Measurements from ENCODE around the gene MAP3K4.

DNA sequence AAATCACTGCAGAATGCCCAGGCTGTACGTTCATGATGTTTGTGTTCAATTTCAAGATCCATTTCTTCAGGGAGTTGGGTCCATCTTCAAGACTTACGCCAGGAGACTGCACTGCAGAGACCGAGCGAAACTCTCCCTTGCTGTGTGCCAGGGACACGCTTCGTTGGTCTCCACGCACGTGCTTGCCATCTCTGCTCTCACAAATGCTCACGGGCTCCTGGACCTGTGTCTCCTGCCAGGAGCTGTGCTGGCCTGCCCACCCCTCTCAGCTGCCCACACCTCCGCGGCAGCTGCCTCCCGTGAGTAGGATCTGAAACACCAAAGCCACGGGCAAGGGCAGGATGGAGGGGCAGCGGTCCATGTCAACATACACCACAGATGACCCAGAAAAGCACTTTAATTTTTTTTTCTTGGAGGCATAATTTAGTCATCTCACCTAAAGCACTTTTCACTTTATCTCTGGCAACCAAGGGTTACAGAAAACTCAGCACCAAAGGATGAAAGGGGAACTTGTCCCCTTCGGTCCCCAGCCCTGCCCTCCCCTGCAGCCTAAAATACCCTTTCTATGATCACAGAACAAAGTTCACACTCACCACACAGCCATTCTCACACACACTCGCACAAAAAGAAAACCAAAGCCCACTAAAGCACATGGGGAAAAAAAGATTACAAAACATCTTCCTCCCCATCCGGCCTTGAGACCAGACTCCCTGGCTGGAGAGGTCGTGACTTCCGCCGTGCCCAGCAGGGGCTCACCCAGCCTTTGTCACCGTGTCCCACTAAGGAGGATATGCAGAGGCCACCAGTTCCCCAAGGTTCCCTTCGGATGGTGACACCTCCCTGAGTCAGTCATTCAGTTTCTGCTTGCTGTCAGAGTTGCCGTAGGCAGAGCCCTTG, 144.4 kb downstream of the MAP3K4 start:
- TF ChIP-seq, protein P1, sequence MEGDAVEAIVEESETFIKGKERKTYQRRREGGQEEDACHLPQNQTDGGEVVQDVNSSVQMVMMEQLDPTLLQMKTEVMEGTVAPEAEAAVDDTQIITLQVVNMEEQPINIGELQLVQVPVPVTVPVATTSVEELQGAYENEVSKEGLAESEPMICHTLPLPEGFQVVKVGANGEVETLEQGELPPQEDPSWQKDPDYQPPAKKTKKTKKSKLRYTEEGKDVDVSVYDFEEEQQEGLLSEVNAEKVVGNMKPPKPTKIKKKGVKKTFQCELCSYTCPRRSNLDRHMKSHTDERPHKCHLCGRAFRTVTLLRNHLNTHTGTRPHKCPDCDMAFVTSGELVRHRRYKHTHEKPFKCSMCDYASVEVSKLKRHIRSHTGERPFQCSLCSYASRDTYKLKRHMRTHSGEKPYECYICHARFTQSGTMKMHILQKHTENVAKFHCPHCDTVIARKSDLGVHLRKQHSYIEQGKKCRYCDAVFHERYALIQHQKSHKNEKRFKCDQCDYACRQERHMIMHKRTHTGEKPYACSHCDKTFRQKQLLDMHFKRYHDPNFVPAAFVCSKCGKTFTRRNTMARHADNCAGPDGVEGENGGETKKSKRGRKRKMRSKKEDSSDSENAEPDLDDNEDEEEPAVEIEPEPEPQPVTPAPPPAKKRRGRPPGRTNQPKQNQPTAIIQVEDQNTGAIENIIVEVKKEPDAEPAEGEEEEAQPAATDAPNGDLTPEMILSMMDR (conservative IDR thresholded peaks at IDR 0.05) = no peak
- TF ChIP-seq ZFX (IDR thresholded peaks at IDR 0.05) = no peak
